Activated CD8-positive, alpha-beta memory T cell treated with anti-CD3 and anti-CD28 coated beads for 36 hours (primary cell): ENCODE data around the gene TRIM38. TPM values are rescaled to one million over a fixed set of nuclear protein-coding genes. Genes with fewer than 3 reads are reported as not detected.
"Not testable (repeated sequence)": the region's sequence is repeated elsewhere in the genome, so short reads cannot be mapped to it uniquely, and the experiment has no call there.

Experiments
- CTCF ChIA-PET: fragments of 350-600 bp; sonication (Branson Sonifier 250); formaldehyde crosslinking; loops from one replicate; lab custom pipeline; 2021; ENCODE audit warnings: antibody characterized with exemption; lab: Charles Lee
- POLR2A ChIA-PET: fragments of 350-600 bp; sonication (Branson Sonifier 250); formaldehyde crosslinking; loops from one replicate; lab custom pipeline; 2021; ENCODE audit warnings: antibody characterized with exemption; lab: Charles Lee
- total RNA-seq, 2 experiments: library from RNA; stranded (reverse); gene quantifications; one replicate each; pipeline ENCODE4 v1.2.3, GENCODE V29; 2021

TRIM38 gene
- total RNA-seq, 2 experiments from 2014 or later = 8.6 TPM

DNA sequence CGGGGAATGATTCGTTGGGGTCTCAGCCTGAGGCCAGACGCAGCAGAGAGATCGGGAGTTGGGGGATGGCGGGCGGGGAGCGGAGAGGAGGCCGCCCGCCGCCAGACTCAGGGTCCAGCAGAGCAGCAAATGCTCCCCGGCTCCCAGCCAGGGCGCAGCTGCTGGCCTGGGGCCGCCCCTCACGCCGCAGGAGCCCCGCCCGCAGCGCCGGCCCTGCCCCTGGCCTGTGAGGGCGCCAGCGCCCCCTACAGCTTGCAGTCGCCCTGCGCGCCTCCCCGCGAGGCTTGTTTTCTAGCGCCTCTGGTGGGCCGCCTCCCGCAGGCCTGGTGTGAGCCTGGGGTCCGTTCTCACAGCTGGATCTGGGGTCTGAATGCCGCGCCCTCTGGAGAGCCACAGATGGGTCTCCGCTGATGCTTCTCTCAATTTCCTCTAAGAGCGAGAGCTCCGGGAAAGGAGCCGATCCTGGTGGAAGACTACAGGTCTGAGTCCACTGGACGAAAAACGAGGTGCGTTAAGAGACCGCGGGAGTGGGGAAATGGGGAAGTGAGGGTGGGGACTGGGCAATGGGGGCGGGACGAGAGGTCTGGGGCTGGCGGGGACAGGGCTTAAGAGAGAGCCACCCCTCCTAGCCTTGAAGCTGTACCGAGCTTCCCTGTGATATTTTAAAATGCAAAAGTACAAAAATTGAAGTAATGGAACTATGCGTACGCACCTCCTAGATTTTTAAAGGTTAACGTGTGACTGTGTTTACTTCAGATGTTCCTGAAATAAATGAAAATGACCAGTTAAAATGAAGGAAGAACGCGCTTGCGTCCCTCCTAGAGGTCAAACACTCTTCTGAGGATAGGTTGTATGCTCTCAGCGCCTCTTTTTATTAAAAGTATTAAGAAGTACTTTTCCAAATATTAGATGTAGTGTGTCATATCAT lies 30.1 kb downstream of the TRIM38 start:
- ChIA-PET POLR2A (interaction anchor here (0.6 to 2.4 kb wide), 6 partner anchors 11 to 34 kb away, joined by 3 to 19 read pairs (median 6); a partner anchor contains a TSS), CTCF (interaction anchor here (0.6 to 3.5 kb wide), 21 partner anchors 10 to 854 kb away, joined by 3 to 26 read pairs (median 3); partner anchors contain the start of gene TRIM38)

DNA sequence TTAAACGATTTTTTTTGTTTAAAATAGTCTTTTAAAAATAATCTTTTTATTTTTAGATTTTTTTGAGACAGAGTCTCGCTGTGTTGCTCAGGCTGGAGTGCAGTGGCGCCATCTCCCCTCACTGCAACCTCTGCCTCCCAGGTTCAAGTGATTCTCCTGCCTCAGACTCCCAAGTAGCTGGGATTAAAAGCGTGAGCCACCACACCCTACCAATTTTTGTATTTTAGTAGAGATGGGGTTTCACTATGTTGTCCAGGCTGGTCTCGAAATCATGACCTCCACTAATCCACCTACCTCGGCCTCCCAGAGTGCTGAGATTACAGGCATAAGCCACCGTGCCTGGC lies 30.7 kb downstream of the TRIM38 start:
- POLR2A ChIA-PET = interaction anchor here (1.3 to 2.4 kb wide), 3 partner anchors 24 to 27 kb away, joined by 6 to 19 read pairs (median 9); a partner anchor contains a TSS
- CTCF ChIA-PET = interaction anchor here (0.7 to 3.5 kb wide), 13 partner anchors 9 to 855 kb away, joined by 3 to 26 read pairs (median 6); partner anchors contain the start of gene TRIM38

DNA sequence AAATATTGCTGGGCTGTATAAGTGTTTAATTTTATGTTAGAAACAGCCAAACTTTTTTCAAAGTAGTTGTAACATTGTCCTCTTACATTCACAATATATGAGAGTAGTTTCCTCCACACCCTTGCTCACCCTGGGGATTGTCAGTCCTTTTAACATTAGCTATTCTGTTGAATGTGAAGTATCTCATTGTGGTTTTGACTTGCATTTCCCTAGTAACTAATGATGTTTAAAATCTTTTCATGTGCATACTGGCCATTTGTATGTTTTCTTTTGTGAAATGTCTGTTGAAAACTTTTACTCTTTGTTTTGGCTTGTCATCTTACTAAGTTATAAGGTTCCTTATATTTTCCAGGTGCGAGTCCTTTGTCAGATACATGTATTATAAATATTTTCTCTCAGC lies 32.9 kb downstream of the TRIM38 start:
- ChIA-PET POLR2A (no interaction called here), CTCF (no interaction called here)

DNA sequence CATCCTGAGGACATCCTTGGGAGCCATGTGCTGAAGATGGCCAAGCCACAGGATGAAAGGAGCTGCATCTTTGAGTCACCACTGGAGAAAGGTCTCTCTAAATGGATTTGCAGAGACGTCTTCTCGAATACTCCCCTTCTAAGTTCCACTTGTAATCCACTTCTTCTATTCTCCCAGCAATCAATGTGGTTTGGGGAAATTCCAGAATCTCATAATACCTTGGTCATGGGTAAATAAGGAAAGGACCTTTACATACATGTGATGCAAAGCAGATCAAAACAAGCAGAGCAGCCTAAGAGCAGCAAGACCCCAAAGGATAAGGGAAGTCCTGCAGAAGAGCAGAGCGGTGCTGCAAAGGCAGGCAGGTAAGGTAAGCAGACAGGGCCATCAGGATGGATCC lies 35.3 kb downstream of the TRIM38 start:
- ChIA-PET CTCF (no interaction called here), POLR2A (no interaction called here)

DNA sequence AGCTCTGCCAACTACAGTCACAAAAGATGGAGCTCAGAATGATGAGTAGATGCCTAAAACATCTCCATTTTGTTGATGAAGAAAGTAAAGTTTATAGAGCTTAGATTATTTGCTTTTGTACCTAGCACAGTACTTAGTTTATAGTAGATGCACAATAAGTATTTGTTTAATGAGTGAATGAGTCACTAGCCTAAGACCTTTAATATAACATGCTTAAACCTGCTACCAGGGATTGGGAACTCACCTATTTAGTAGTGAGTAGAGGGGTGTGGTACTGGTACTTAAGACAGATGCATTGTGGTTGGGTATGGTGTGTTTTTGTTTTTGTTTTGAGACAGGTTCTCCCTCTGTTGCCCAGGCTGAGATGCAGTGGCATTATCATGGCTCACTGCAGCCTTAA lies 35.8 kb downstream of the TRIM38 start:
- CTCF ChIA-PET = no interaction called here

DNA sequence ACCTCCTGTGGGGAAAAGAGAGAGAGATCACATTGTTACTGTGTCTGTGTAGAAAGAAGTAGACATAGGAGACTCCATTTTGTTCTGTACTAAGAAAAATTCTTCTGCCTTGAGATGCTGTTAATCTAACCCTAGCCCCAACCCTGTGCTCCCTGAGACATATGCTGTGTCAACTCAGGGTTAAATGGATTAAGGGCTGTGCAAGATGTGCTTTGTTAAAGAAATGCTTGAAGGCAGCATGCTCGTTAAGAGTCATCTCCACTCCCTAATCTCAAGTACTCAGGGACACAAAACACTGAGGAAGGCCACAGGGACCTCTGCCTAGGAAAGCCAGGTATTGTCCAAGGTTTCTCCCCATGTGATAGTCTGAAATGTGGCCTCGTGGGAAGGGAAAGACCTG lies 36.6 kb downstream of the TRIM38 start:
- CTCF ChIA-PET, POLR2A ChIA-PET: not testable (repeated sequence)

More for the DNA sequence above, 35.8 kb downstream of the TRIM38 start:
- POLR2A ChIA-PET = no interaction called here

DNA sequence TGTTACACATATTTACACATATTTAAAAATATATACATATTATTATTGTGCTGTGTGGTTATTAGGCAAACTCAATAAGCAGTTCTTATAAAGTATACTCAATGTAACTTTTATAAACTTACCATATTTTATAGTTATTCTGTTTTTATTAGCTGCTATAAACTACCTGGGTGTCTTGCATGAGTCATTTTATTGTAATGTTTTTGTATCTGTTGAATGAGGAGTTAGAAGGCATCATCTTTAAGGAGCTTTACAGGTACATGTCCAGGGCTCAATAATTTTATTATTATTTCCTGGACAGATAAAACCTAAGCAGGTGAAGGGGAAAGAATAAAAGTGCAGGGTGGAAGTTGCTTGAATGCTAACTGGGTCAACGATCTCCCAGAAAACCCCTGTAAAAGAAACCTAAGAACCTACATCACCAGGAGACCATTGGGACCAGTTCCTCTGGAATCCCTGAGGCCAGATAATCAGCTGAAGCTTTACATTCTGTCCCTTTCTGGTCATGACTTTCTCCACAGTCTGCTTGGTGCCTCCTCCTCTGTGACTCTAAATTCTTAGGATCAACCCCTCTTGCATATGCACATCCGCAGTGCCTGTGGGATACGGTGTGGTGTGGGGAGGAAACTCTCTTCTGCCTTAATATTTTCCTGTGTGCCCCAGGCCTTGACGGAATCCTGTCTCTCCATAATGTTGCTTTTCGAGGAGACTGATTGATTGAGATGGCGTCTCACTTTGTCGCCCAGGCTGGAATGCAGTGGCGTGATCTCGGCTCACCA lies 38.0 kb downstream of the TRIM38 start:
- POLR2A ChIA-PET = no interaction called here
- CTCF ChIA-PET = interaction anchor here (3.6 kb wide), 1 partner anchor 8 kb away, joined by 17 read pairs; no protein-coding TSS in a partner anchor

DNA sequence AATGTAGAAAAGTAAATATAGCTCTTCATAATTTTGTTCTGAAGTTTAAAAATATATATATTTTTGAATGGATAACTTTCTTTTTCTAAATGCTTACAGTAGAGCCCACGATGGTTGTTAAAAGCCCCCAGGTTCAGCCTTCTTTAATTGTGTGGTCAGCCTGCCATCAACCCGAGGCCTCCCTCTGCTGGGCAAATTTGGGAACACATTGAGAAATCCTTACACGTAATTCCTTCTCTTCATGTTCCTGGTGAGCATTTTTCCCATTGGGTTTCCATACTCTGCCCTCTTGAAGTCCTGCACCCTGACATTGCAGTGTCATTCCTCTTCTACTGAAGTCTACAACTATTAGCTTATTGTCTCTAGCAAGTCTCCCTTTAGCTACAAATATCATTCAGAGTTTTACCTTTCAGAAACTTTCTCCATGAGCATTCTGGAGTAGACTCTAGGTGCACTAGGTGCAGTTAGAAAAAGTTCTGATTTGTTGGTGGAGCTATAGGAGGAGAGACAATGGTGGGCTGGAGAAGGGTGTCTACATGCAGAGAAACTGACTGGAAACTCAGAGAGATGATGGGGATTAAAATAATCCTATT lies 40.6 kb downstream of the TRIM38 start:
- ChIA-PET POLR2A (interaction anchor here (0.7 kb wide), 1 partner anchor 15 kb away, joined by 5 read pairs; a partner anchor contains a TSS), CTCF (interaction anchor here (0.9 to 4.4 kb wide), 10 partner anchors 10 to 216 kb away, joined by 3 to 24 read pairs (median 4); a partner anchor contains a TSS)

DNA sequence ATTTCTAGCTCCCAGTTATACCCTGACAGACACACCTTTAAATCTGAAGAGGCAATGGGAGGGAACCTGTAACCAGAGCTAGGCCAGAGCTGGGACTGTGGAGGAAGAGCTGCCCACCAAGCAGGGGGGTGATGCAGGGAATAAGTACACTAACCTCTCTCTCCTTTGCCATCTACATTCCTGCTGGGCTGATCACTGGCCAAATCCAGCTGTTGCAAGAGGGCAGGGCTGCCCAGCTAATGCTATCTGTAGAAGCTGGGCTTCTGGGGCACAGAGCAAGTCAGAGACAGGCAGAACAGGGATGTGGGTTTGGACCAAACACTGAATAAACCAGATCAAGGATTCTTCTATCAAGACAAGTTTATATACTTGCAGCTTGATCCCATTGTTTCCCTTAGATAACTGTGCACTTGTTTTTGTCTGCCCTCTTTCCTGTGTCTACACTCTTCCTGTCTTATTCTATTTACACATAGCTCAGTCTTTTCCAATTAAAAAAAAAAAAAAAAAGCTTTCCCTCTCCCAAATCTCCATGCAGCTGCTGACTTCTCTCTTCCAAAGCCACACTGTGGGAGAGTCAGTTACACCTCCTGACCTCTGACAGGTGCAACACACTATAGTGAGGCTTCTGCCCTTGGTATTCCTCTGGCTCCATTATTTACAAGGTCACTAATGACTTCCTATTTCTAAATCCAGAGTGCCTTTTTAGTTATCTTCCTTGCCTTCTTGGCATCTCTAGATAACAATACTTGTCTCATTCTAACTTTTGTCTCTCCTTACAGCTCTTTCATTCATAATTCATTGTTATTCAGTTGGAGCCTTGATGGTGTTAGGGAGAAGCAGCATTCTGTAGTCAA lies 43.7 kb downstream of the TRIM38 start:
- CTCF ChIA-PET = interaction anchor here (1.4 kb wide), 1 partner anchor 286 kb away, joined by 4 read pairs; no protein-coding TSS in a partner anchor
- POLR2A ChIA-PET = interaction anchor here (0.6 kb wide), 1 partner anchor 40 kb away, joined by 3 read pairs; no protein-coding TSS in a partner anchor

DNA sequence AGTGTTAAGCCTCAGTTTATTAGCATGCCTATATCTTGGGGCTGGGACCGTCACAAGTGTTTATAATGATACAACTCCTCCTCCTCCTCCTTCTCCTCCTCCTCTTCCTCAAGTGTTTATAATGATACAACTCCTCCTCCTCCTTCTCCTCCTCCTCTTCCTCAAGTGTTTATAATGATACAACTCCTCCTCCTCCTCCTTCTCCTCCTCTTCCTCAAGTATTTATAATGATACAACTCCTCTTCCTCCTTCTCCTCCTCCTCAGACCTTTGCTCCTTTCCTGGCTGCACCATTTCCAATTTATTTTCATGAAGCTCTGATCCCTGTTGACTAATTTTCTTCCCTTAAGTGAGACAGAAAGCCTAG lies 44.3 kb downstream of the TRIM38 start:
- ChIA-PET POLR2A (interaction anchor here (0.6 to 0.7 kb wide), 2 partner anchors 39 to 539 kb away, joined by 3 read pairs; no protein-coding TSS in a partner anchor), CTCF (interaction anchor here (0.7 to 1.4 kb wide), 2 partner anchors 10 to 287 kb away, joined by 3 to 4 read pairs; a partner anchor contains a TSS)

DNA sequence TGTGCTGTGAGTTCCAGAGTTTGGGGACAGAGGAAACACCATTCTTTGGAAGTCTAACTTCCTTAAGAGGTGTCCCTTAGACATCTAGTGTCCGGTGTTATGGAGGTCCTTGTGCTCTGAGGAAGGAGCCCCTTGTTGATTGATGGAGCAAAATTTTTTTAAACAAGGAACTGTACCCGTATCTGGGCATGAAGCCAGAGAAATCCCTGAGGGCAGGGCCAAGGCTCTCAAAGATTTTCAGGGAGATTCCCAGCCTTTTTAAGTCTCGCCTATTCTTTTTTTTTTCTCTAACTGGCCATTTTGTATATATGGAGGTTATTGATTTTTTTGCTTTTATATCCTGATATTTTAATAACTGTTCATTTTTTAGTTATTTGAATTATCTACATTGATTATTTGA lies 45.9 kb downstream of the TRIM38 start:
- CTCF ChIA-PET = no interaction called here

DNA sequence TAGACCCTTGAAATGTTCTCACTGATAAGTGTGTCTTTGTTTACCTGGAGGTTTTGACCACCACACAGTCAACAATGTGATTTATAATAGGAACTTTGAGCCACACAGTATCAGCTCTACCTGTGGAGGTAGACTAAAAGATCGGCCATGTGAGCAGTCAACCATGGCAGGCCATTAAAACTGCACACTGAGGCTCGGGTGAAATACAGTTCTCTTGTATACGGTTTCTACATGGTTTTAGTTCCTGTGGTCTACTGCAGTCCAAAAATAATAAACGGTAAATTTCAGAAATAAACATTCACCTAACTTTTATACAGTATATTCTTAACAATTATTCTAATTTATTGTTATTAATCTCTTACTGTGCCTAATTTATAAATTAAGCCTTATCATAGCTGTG lies 47.2 kb downstream of the TRIM38 start:
- CTCF ChIA-PET = interaction anchor here (1.0 kb wide), 1 partner anchor 15 kb away, joined by 3 read pairs; no protein-coding TSS in a partner anchor
- POLR2A ChIA-PET = no interaction called here

More for the DNA sequence above, 45.9 kb downstream of the TRIM38 start:
- POLR2A ChIA-PET = no interaction called here

DNA sequence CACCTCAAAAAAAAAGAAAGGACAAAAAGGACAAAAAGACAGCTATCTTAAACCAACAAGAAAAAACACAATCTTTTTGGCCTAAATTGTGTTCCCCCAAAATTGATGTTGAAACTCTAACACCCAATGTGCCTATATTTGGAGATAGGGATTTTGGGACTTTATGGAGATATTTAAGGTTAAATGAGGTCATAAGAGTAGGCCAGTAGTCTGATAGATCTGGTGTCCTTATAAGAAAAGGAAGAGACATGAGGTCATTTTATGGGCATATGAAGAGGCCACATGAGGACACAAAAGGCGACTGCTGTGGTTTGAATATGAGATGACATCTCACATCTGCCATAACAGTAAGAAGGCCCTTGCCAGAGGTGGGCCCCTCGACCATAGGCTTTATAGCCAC lies 49.5 kb downstream of the TRIM38 start:
- ChIA-PET CTCF (interaction anchor here (2.1 kb wide), 1 partner anchor 9 kb away, joined by 4 read pairs; no protein-coding TSS in a partner anchor), POLR2A (no interaction called here)

DNA sequence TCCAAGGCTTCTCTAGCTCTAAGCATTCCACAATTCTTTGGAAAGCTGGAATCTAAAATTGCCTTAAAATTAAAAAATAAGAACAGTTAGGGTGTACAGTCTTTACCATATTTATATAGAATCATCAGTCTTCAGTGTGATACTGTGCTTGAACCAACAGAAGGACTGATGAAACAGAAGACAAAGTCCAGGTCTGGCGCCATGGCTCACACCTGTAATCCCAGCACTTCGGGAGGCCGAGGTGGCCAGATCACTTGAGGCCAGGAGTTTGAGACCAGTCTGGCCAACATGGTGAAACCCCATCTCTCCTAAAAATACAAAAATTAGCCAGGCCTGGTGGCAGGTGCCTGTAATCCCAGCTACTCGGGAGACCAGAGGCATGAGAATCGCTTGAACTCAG lies 51.8 kb downstream of the TRIM38 start:
- POLR2A ChIA-PET = not testable (repeated sequence)
- CTCF ChIA-PET = interaction anchor here (0.5 to 3.6 kb wide), 2 partner anchors 11 to 20 kb away, joined by 3 to 24 read pairs; no protein-coding TSS in a partner anchor

DNA sequence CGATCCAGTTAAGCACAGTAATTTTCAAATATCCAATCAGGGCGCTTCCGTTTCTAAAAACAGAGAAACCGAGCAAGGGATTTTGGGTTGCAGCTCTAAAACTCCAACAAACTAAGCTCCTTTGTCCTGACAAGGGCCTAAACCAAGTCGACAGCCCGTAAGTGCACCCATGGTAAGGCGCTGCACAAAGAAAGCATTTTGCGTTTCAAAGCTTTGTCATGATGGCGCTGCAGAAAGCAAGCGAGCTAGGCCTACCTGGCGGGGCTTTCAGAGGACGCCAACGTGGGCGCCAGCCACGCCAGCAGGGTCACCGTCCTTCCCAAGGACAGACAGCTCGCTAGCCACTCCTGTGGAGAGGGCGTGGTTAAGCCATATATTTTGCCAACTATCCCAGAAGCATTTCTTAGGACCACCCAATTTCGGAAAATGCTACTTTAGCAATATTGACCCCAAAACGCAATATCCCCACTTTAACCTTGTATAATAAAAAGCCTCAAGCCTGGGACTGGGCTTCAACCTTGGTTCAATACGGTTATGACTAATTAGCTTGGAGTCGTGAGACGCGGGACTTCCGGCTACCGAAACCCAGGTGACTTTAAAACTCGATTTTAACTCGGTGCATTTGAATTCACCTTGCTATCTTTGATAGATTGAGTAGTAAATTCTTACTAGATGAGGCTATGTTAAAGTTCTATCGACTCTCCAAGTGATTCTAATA lies 53.8 kb downstream of the TRIM38 start:
- POLR2A ChIA-PET = interaction anchor here (1.5 to 2.1 kb wide), 4 partner anchors 10 to 25 kb away, joined by 5 to 9 read pairs (median 8); a partner anchor contains a TSS
- CTCF ChIA-PET = interaction anchor here (0.8 to 4.8 kb wide), 6 partner anchors 9 to 296 kb away, joined by 3 to 24 read pairs (median 10); no protein-coding TSS in a partner anchor

DNA sequence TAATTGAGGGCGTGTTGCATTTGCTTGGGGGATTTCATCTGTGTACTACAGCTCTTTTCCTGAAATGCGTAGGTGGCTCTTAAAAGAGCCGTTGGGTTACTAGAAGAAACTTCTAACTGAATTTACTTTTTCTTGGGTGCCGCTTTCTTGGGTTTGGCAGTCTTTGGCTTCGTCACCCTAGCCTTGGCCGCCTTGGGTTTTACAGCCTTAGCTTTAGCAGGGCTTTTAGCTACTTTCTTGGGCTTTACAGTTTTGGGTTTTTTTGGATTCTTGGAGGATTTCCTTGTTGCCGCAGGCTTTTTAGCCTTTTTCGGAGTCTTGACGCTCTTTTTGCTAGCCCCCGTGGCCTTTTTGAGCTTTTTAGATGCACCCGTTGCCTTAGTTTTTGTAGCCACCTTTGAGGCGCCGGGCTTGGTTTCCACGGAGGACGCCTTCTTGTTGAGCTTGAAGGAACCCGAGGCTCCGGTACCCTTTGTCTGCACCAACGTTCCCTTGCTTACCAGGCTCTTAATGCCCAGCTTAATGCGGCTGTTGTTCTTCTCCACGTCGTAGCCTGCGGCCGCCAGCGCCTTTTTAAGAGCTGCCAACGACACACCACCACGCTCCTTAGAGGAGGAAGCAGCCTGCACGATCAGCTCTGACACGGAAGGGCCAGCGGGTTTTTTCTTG lies 54.5 kb downstream of the TRIM38 start:
- POLR2A ChIA-PET = interaction anchor here (0.5 to 2.1 kb wide), 9 partner anchors 9 to 142 kb away, joined by 4 to 9 read pairs (median 5); partner anchors contain the start of gene TRIM38
- CTCF ChIA-PET = interaction anchor here (0.6 to 4.8 kb wide), 10 partner anchors 9 to 297 kb away, joined by 3 to 24 read pairs (median 3); a partner anchor contains a TSS
